ENCODE results near the gene OGT.

OGT gene

GRCh38 chrX:71525316-71525715, 7.6 kb upstream of the OGT start:
- Histone ChIP-seq H3K36me3 (ENCODE audit: insufficient read depth, low read length) (no peaks in the 10 kb centered on the region), H3K4me1 (ENCODE audit: insufficient read depth, low read length) (no peaks in the 10 kb centered on the region), H3K9me3 (ENCODE audit: control insufficient read depth, insufficient read depth, low read length) (no peaks in the 10 kb centered on the region), H3K9ac (ENCODE audit: low read depth, low read length) (no peak overlapping the region)

GRCh38 chrX:71532078-71532752, 689 bp upstream of the OGT start:
- Histone ChIP-seq H3K4me1 (ENCODE audit: insufficient read depth, low read length) (no peaks in the 10 kb centered on the region; the same call in 1 of the 2 replicates), H3K36me3 (ENCODE audit: insufficient read depth, low read length) (no peaks in the 10 kb centered on the region), H3K9me3 (ENCODE audit: control insufficient read depth, insufficient read depth, low read length) (no peaks in the 10 kb centered on the region), H3K9ac (ENCODE audit: low read depth, low read length) (peak overlapping the region; percentile 52)

GRCh38 chrX:71533516-71533850, 579 bp downstream of the OGT start:
- no peaks in the 10 kb centered on the region for H3K9me3 ChIP-seq (ENCODE audit: control insufficient read depth, insufficient read depth, low read length)

GRCh38 chrX:71533851-71534561, 1.1 kb downstream of the OGT start:
- no peaks in the 10 kb centered on the region; the same call in 1 of the 2 replicates for H3K4me1 ChIP-seq (ENCODE audit: insufficient read depth, low read length)
- peak overlapping the region; percentile 90 for H3K9ac ChIP-seq (ENCODE audit: low read depth, low read length)
- no peaks in the 10 kb centered on the region for H3K9me3 ChIP-seq (ENCODE audit: control insufficient read depth, insufficient read depth, low read length)
- peaks cover 3% of the 10 kb centered on the region; the same call in 1 of the 2 replicates for H3K36me3 ChIP-seq (ENCODE audit: insufficient read depth, low read length)

More at GRCh38 chrX:71533516-71533850, 579 bp downstream of the OGT start:
- peak overlapping the region; percentile 90 for H3K9ac ChIP-seq (ENCODE audit: low read depth, low read length)
- peaks cover 3% of the 10 kb centered on the region; the same call in 1 of the 2 replicates for H3K36me3 ChIP-seq (ENCODE audit: insufficient read depth, low read length)
- no peaks in the 10 kb centered on the region; the same call in 1 of the 2 replicates for H3K4me1 ChIP-seq (ENCODE audit: insufficient read depth, low read length)

- H3K36me3 ChIP-seq (ENCODE audit: insufficient read depth, low read length): peaks cover 3% of the 10 kb centered on the region; the same call in 1 of the 2 replicates
- H3K9me3 ChIP-seq (ENCODE audit: control insufficient read depth, insufficient read depth, low read length): no peaks in the 10 kb centered on the region
- H3K4me1 ChIP-seq (ENCODE audit: insufficient read depth, low read length): no peaks in the 10 kb centered on the region; the same call in 1 of the 2 replicates
- H3K9ac ChIP-seq (ENCODE audit: low read depth, low read length): peak overlapping the region; percentile 90
Measured at GRCh38 chrX:71534773-71535544, 2.1 kb downstream of the OGT start.

- Histone ChIP-seq H3K4me1 (ENCODE audit: insufficient read depth, low read length) (peaks cover 4% of the 10 kb centered on the region; the same call in 1 of the 2 replicates), H3K9ac (ENCODE audit: low read depth, low read length) (0 out of 2 replicates have a peak overlapping the region, but pooled peaks have one; percentile 6), H3K9me3 (ENCODE audit: control insufficient read depth, insufficient read depth, low read length) (no peaks in the 10 kb centered on the region), H3K36me3 (ENCODE audit: insufficient read depth, low read length) (peaks cover 3% of the 10 kb centered on the region; the same call in 1 of the 2 replicates)
Measured at GRCh38 chrX:71536285-71536684, 3.4 kb downstream of the OGT start.

GRCh38 chrX:71537743-71538142, 4.8 kb downstream of the OGT start:
- peaks cover 3% of the 10 kb centered on the region; the same call in 1 of the 2 replicates for H3K36me3 ChIP-seq (ENCODE audit: insufficient read depth, low read length)
- H3K4me1 ChIP-seq (ENCODE audit: insufficient read depth, low read length): peaks cover 14% of the 10 kb centered on the region; the same call in 1 of the 2 replicates
- no peaks in the 10 kb centered on the region for H3K9me3 ChIP-seq (ENCODE audit: control insufficient read depth, insufficient read depth, low read length)
- H3K9ac ChIP-seq (ENCODE audit: low read depth, low read length): no peak overlapping the region

GRCh38 chrX:71540801-71541200, 7.9 kb downstream of the OGT start:
- no peak overlapping the region for H3K9ac ChIP-seq (ENCODE audit: low read depth, low read length)
- H3K36me3 ChIP-seq (ENCODE audit: insufficient read depth, low read length): peaks cover 6% of the 10 kb centered on the region; the same call in 1 of the 2 replicates
- no peaks in the 10 kb centered on the region for H3K9me3 ChIP-seq (ENCODE audit: control insufficient read depth, insufficient read depth, low read length)
- peaks cover 25% of the 10 kb centered on the region; the same call in 1 of the 2 replicates for H3K4me1 ChIP-seq (ENCODE audit: insufficient read depth, low read length)

GRCh38 chrX:71541210-71542022, 8.5 kb downstream of the OGT start:
- H3K36me3 ChIP-seq (ENCODE audit: insufficient read depth, low read length): peaks cover 6% of the 10 kb centered on the region; the same call in 1 of the 2 replicates
- H3K9me3 ChIP-seq (ENCODE audit: control insufficient read depth, insufficient read depth, low read length): no peaks in the 10 kb centered on the region
- peaks cover 25% of the 10 kb centered on the region; the same call in 1 of the 2 replicates for H3K4me1 ChIP-seq (ENCODE audit: insufficient read depth, low read length)
- H3K9ac ChIP-seq (ENCODE audit: low read depth, low read length): no peak overlapping the region

- peaks cover 15% of the 10 kb centered on the region; the same call in 1 of the 2 replicates for H3K36me3 ChIP-seq (ENCODE audit: insufficient read depth, low read length)
- no peak overlapping the region for H3K9ac ChIP-seq (ENCODE audit: low read depth, low read length)
- no peaks in the 10 kb centered on the region for H3K9me3 ChIP-seq (ENCODE audit: control insufficient read depth, insufficient read depth, low read length)
- peaks cover 25% of the 10 kb centered on the region; the same call in 1 of the 2 replicates for H3K4me1 ChIP-seq (ENCODE audit: insufficient read depth, low read length)
Measured at GRCh38 chrX:71542411-71542810, 9.5 kb downstream of the OGT start.

- Histone ChIP-seq H3K36me3 (ENCODE audit: insufficient read depth, low read length) (peaks cover 13% of the 10 kb centered on the region; the same call in 1 of the 2 replicates), H3K9ac (ENCODE audit: low read depth, low read length) (no peak overlapping the region), H3K4me1 (ENCODE audit: insufficient read depth, low read length) (peaks cover 25% of the 10 kb centered on the region; the same call in 1 of the 2 replicates), H3K9me3 (ENCODE audit: control insufficient read depth, insufficient read depth, low read length) (no peaks in the 10 kb centered on the region)
Measured at GRCh38 chrX:71542825-71543224, 9.9 kb downstream of the OGT start.

- H3K4me1 ChIP-seq (ENCODE audit: insufficient read depth, low read length): peaks cover 25% of the 10 kb centered on the region; the same call in 1 of the 2 replicates
- H3K9ac ChIP-seq (ENCODE audit: low read depth, low read length): no peak overlapping the region
- peaks cover 12% of the 10 kb centered on the region; the same call in 1 of the 2 replicates for H3K36me3 ChIP-seq (ENCODE audit: insufficient read depth, low read length)
- H3K9me3 ChIP-seq (ENCODE audit: control insufficient read depth, insufficient read depth, low read length): no peaks in the 10 kb centered on the region
Measured at GRCh38 chrX:71543316-71543715, 10.4 kb downstream of the OGT start.

- Histone ChIP-seq H3K9ac (ENCODE audit: low read depth, low read length) (no peak overlapping the region), H3K4me1 (ENCODE audit: insufficient read depth, low read length) (peaks cover 34% of the 10 kb centered on the region; the same call in 1 of the 2 replicates), H3K9me3 (ENCODE audit: control insufficient read depth, insufficient read depth, low read length) (no peaks in the 10 kb centered on the region), H3K36me3 (ENCODE audit: insufficient read depth, low read length) (peaks cover 12% of the 10 kb centered on the region; the same call in 1 of the 2 replicates)
Measured at GRCh38 chrX:71545364-71545763, 12.5 kb downstream of the OGT start.

Measured in ES-I3 (cell line).